ENCODE results near the gene GPRC5C. TPM values are rescaled to one million over a fixed set of nuclear protein-coding genes. Genes with fewer than 3 reads are reported as not detected.

The GPRC5C gene
- total and polyA plus RNA-seq, 2 donors (not counting 3 experiments of a cell fraction or from before 2014, with no cell fraction given), result not detected

DNA sequence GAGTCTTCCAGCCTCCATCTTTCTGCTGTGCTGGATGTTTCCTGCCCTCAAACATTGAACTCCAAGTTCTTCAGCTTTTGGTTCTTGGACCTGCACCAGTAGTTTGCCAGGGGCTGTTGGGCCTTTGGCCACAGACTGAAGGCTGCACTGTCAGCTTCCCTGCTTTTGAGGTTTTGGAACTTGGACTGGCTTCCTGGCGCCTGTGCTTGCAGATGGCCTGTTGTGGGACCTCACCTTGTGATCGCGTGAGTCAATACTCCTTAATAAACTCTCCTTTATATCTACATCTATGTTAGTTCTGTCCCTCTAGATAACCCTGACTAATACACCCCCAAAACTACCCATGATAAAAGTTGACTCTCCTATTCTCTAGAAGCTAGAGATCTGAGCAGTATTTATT lies 26.9 kb downstream of the GPRC5C start:
- no peak overlapping the region for H3K9ac ChIP-seq (replicated peaks; ENCODE audit: extremely low read depth, insufficient read depth, low read length)
- no peak overlapping the region for H2AFZ ChIP-seq (ENCODE audit: low read depth, low read length)
- ChIA-PET POLR2A (no interaction called here), CTCF (interaction anchor here (1.1 to 9.2 kb wide), 4 partner anchors 79 to 158 kb away, joined by 5 to 221 read pairs (median 12); no protein-coding TSS in a partner anchor)
- H3K9me1 ChIP-seq (replicated peaks; ENCODE audit: control insufficient read depth, extremely low read depth, insufficient read depth, low read length), result no peaks in the 10 kb centered on the region
- no peak overlapping the region for H3K27ac ChIP-seq (ENCODE audit: insufficient read depth, low read depth, low read length)
- H3K4me3 ChIP-seq (replicated peaks in 1 of 3; ENCODE audit: insufficient read depth in 1 of 3, low read depth in 1 of 3, low read length in 3 of 3), result no peak overlapping the region
- H3K9me3 ChIP-seq (replicated peaks; ENCODE audit: control insufficient read depth, insufficient read depth, low read length), result no peaks in the 10 kb centered on the region
- H3K79me2 ChIP-seq (ENCODE audit: control insufficient read depth, insufficient read depth, low read length), result no peaks in the 10 kb centered on the region
- peaks cover 3% of the 10 kb centered on the region for H3K4me1 ChIP-seq (ENCODE audit: control insufficient read depth, extremely low read depth, insufficient read depth, low read length)
- H4K20me1 ChIP-seq (replicated peaks; ENCODE audit: control insufficient read depth, extremely low read depth, insufficient read depth, low read length), result no peaks in the 10 kb centered on the region
- dilution Hi-C loops (cut with MboI; ENCODE audit: extremely low pct_ligation_motif_present, low sequenced_read_pairs), result no loop called here
- DNase-seq (ENCODE audit: low read depth, low spot score), result no peak
- H3K36me3 ChIP-seq (ENCODE audit: control insufficient read depth in 2 of 2, extremely low read depth in 1 of 2, insufficient read depth in 2 of 2, low read length in 2 of 2), result no peaks in the 10 kb centered on the region
- FAIRE-seq, result no peak
- BruUV-seq (replicated peaks), result no TSS peak
- no peaks in the 10 kb centered on the region for H3K27me3 ChIP-seq (ENCODE audit: control insufficient read depth in 2 of 2, insufficient read depth in 2 of 2, low read length in 2 of 2)
- H3K4me2 ChIP-seq (ENCODE audit: insufficient read depth, low read length), result no peak overlapping the region
- intact Hi-C loops (cut with micrococcal nuclease), result loop anchor here (1.0 kb wide), 1 partner anchor 34 kb away; no protein-coding TSS in a partner anchor
- no peak for TF ChIP-seq POLR2AphosphoS5 (IDR thresholded peaks at IDR 0.05; ENCODE audit: insufficient read depth, low read depth, low read length)
- TF ChIP-seq, protein P1, sequence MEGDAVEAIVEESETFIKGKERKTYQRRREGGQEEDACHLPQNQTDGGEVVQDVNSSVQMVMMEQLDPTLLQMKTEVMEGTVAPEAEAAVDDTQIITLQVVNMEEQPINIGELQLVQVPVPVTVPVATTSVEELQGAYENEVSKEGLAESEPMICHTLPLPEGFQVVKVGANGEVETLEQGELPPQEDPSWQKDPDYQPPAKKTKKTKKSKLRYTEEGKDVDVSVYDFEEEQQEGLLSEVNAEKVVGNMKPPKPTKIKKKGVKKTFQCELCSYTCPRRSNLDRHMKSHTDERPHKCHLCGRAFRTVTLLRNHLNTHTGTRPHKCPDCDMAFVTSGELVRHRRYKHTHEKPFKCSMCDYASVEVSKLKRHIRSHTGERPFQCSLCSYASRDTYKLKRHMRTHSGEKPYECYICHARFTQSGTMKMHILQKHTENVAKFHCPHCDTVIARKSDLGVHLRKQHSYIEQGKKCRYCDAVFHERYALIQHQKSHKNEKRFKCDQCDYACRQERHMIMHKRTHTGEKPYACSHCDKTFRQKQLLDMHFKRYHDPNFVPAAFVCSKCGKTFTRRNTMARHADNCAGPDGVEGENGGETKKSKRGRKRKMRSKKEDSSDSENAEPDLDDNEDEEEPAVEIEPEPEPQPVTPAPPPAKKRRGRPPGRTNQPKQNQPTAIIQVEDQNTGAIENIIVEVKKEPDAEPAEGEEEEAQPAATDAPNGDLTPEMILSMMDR (IDR thresholded peaks at IDR 0.05; ENCODE audit: extremely low read depth in 1 of 2, insufficient read depth in 1 of 2, low read depth in 1 of 2, low read length in 2 of 2), result no peak
- TF ChIP-seq GATA2 (IDR thresholded peaks at IDR 0.05; ENCODE audit: insufficient read depth, insufficient read length, low read depth, low read length), result no peak
- TF ChIP-seq EZH2 (IDR thresholded peaks at IDR 0.05; ENCODE audit: borderline replicate concordance, low read depth, low read length, severe bottlenecking), result no peak
- TF ChIP-seq, protein P2, sequence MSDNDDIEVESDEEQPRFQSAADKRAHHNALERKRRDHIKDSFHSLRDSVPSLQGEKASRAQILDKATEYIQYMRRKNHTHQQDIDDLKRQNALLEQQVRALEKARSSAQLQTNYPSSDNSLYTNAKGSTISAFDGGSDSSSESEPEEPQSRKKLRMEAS (IDR thresholded peaks at IDR 0.05; ENCODE audit: insufficient read depth, insufficient read length), result no peak
- TF ChIP-seq FOS (IDR thresholded peaks at IDR 0.05; ENCODE audit: borderline replicate concordance, insufficient read depth, low read length), result no peak
- TF ChIP-seq MYC (IDR thresholded peaks at IDR 0.05; ENCODE audit: low read depth, low read length), result no peak
- no peak for TF ChIP-seq JUN (IDR thresholded peaks at IDR 0.05; ENCODE audit: borderline replicate concordance, insufficient read depth, insufficient read length, low read depth)
- no peak for TF ChIP-seq POLR2A (IDR thresholded peaks at IDR 0.05; ENCODE audit: low read depth, low read length)
